AG09309 (cell line): ENCODE results near the gene ARAP3.

Experiments used
- DNase-seq: peaks from one replicate; pipeline ENCODE4 v3.0.0-alpha.2; 2010; ENCODE audit warnings: low read depth
- H3K4me3 ChIP-seq: 2 replicates; pipeline ENCODE4 v1.5.1; 2011; ENCODE audit warnings: mild to moderate bottlenecking, low read depth, low read length, moderate library complexity; ENCODE audit not compliant: control insufficient read depth
- TF ChIP-seq, protein P1 (sequence below): IDR thresholded peaks from 2 replicates; pipeline ENCODE4 v1.5.1; 2011; ENCODE audit warnings: mild to moderate bottlenecking, low read depth, low read length, inconsistent platforms; ENCODE audit not compliant: insufficient read depth, control insufficient read depth; ENCODE audit errors: missing control alignments

The ARAP3 gene

DNA sequence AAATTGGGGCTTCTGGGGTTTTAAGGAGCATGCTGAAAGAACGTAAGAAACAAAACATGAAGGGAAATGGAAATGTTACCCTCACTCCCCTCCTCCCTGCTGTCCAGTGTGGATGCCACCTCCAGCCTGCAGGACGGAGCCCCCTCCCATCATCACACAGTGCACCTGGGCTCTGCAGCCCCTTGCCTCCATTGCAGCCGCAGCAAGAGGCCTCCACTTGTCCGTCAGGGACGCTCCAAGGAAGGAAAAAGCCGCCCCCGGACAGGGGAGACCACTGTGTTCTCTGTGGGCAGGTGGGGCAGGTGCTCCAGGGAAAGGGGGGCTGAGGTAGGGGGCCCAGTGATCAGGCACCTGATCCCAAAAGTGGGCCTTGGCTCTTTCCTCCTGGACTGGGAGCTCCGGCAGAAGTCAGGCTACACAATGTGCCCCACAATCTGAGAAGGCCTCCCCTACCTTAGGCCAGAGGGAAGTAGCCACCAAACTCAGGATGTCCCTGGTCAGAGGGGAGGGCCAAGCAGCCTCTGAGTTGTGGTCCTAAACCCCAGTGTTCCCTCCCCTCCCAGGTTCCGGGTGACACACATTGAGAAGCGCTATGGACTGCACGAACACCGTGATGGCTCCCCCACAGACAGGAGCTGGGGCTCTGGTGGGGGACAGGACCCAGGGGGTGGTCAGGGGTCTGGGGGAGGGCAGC is 42.5 kb downstream of the ARAP3 start:
- TF ChIP-seq, protein P1, sequence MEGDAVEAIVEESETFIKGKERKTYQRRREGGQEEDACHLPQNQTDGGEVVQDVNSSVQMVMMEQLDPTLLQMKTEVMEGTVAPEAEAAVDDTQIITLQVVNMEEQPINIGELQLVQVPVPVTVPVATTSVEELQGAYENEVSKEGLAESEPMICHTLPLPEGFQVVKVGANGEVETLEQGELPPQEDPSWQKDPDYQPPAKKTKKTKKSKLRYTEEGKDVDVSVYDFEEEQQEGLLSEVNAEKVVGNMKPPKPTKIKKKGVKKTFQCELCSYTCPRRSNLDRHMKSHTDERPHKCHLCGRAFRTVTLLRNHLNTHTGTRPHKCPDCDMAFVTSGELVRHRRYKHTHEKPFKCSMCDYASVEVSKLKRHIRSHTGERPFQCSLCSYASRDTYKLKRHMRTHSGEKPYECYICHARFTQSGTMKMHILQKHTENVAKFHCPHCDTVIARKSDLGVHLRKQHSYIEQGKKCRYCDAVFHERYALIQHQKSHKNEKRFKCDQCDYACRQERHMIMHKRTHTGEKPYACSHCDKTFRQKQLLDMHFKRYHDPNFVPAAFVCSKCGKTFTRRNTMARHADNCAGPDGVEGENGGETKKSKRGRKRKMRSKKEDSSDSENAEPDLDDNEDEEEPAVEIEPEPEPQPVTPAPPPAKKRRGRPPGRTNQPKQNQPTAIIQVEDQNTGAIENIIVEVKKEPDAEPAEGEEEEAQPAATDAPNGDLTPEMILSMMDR: no peak
- H3K4me3 ChIP-seq: no peak overlapping the region
- DNase-seq: no peak

DNA sequence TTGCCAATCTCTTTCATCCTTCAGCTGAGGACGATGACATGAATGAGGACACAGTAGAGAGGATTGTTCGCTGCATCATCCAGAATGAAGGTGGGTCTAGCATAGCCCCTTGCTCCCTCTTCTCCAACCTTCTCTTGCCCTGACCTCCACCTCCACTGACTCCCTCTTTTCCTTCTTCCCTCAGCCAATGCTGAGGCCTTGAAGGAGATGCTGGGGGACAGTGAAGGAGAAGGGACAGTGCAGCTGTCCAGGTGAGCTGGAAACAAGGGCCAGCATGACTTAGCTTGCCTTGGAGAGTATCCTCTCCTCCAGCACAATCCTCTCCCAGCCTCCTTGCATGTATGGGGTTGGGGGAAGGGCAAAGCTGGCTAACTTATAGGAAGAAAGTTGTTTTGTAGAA is 43.3 kb downstream of the ARAP3 start:
- DNase-seq: no peak
- TF ChIP-seq, protein P1: no peak
- no peak overlapping the region for H3K4me3 ChIP-seq

DNA sequence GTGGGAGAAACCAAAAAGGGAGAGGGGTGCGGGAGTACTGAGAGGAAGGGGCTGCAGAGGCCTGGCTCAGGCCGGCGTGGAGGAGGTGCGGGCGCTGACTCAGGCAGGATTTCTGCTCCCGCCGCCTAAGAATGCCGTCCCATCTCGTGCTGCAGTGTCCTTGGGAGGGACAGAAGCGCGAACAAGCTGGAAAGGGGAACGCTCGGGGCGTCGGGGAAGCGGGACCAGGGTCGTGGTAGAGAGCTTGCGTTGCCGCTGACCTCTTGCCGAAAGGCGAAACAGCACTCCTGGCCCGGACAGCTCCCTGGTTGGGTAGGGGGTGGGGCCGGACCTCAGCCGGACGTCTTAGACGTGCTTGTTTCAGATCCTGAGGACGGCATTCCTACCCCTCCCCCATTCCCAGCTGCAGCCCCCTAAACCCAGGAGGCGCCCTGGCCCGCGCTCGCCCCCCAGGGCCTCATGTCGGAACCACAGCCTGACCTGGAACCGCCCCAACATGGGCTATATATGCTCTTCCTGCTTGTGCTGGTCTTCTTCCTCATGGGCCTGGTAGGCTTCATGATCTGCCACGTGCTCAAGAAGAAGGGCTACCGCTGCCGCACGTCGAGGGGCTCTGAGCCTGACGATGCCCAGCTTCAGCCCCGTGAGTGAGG is 44.1 kb downstream of the ARAP3 start:
- peak overlapping the region; percentile 92 for H3K4me3 ChIP-seq
- no peak for DNase-seq
- TF ChIP-seq, protein P1: peak; percentile 41

DNA sequence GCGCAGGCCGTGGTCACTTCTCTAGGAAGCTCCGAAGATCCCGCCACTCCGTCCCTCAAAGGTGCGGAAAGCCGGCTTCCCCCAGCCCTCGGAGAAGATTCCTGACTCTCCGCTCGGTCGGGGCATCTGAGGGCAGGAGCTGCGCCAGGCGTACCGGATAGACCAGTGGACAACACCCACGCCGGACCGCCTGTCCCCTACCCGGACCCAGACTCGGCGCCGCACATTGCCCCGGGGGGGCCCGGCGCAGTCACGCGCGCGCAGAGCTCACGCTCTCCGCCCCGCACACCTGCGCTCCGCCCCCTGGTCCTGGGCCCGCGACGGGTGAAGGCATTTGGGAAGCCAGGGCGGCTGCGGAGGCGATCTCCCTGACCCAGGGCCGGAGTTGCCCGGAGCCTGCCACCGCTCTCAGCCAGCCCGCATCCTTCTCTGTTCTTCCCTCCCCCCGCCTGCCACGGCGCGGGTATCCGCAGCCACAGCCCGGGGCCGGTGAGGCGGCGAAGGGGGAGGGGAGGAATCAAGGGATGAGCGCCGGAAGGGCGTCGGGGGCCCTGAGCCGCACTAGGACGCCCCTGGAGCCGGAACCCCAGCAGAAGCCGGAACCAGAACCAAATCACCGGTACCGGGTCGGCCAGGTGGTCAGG is 44.8 kb downstream of the ARAP3 start:
- DNase-seq: no peak
- peak overlapping the region; percentile 92 for H3K4me3 ChIP-seq
- TF ChIP-seq, protein P1: no peak

DNA sequence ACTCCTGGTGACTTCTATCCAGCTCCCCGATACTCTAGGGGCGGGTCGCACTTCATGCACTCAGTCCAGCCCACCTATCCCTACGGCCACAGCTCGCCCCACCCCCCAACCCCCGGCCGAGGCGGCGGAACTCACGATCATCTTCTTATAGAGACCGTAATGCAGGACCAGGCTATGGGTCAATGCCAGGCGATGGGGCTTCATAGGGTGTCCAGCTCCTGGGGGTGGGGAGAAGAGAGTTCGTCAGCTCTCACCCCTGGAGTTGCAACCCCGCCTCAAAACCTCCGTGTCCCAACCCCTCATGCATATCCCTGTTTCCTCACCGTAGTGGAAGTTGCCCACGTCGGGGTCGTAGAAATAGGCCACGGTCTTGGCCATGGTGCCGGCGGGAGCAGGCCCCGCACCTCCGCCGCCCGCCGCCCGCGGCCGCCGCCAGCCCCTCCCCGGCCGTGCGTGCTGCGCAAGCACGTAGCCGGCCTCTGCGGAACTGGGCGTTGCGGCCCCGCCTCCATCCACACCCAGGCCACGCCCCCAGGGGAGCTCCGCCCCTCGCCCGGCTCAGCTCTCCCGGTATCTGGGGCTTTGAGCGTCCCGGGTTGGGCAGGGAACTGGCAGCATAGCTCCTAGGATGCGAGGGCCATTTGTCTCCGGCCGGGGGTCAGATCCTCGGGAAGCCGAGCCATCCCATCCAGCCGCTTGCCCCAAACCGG is 45.5 kb downstream of the ARAP3 start, which contains the start of the genes HDAC3 and RELL2:
TSS of gene HDAC3 (minus strand) at position 437 of the 710 bp plus-strand sequence. CDS start at position 378, 59 bp downstream.
TSS of gene RELL2 (plus strand) at position 585 of the 710 bp plus-strand sequence. CDS start 1,229 bp downstream, outside the sequence.
- H3K4me3 ChIP-seq: peak within 1 kb of the TSS; percentile 92
- peak; percentile 40 for DNase-seq
- TF ChIP-seq, protein P1: no peak

DNA sequence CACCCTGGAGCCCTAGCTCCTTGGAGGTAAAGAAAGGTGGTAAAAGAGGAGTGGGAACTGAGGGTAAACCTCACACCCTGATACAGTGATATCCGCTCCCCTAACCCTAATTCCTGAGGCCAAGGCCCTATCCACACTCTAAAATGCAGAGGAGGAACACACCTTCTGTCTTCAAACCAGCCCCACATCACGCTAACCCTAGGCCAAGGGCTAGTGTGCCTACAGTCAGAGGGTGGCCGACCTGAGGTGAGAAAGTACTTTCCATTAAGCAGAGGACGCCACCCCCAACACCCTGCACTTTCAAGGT is 46.0 kb downstream of the ARAP3 start:
- peak overlapping the region; percentile 92 for H3K4me3 ChIP-seq
- no peak for DNase-seq
- TF ChIP-seq, protein P1: no peak
